ENCODE results near the gene CLPTM1L. TPM values are rescaled to one million over a fixed set of nuclear protein-coding genes. Genes with fewer than 3 reads are reported as not detected.

CLPTM1L gene
- total RNA-seq, 4 donors from 2014 or later = 92.3 to 132 (median 108) TPM

GRCh38 chr5:1383886-1384401 lies 39.0 kb upstream of the CLPTM1L start:
- TF ChIP-seq CTCF (IDR thresholded peaks at IDR 0.05; ENCODE audit: low read depth) = no peak

- TF ChIP-seq CTCF (IDR thresholded peaks at IDR 0.05; ENCODE audit: low read depth) = no peak
These were observed 38.4 kb upstream of the CLPTM1L start for GRCh38 chr5:1383344-1383743.

GRCh38 chr5:1382248-1382700 lies 37.4 kb upstream of the CLPTM1L start:
- TF ChIP-seq CTCF (IDR thresholded peaks at IDR 0.05; ENCODE audit: low read depth) = no peak

- no peak for TF ChIP-seq CTCF (IDR thresholded peaks at IDR 0.05; ENCODE audit: low read depth)
These were observed 36.7 kb upstream of the CLPTM1L start for GRCh38 chr5:1381370-1382247.

- TF ChIP-seq CTCF (IDR thresholded peaks at IDR 0.05; ENCODE audit: low read depth) = no peak
These were observed 36.0 kb upstream of the CLPTM1L start for GRCh38 chr5:1380910-1381309.

- no peak for TF ChIP-seq CTCF (IDR thresholded peaks at IDR 0.05; ENCODE audit: low read depth)
These were observed 35.3 kb upstream of the CLPTM1L start for GRCh38 chr5:1380011-1380817.
